Measurements from ENCODE around the gene RAX2.
"Not testable (repeated sequence)": the region's sequence is repeated elsewhere in the genome, so short reads cannot be mapped to it uniquely, and the experiment has no call there.

Gene RAX2

GRCh38 chr19:3768015-3768747 is 3.8 kb downstream of the RAX2 start:
- no peak for DNase-seq (ENCODE audit: low spot score)
- ChIA-PET CTCF (no interaction called here), POLR2A (ENCODE audit: low non-redundant PET) (no interaction called here)
- peak overlapping the region; percentile 9; the same call in 1 of the 2 replicates for H3K27ac ChIP-seq
- TF ChIP-seq CTCF (conservative IDR thresholded peaks at IDR 0.05; ENCODE audit: low read depth): no peak

- no peak for DNase-seq (ENCODE audit: low spot score)
- ChIA-PET POLR2A (ENCODE audit: low non-redundant PET) (no interaction called here), CTCF (no interaction called here)
- H3K27ac ChIP-seq: no peak overlapping the region
- no peak for TF ChIP-seq CTCF (conservative IDR thresholded peaks at IDR 0.05; ENCODE audit: low read depth)
Measured at GRCh38 chr19:3767050-3767449, 5.0 kb downstream of the RAX2 start.

- ChIA-PET POLR2A (ENCODE audit: low non-redundant PET) (no interaction called here), CTCF (no interaction called here)
- no peak for DNase-seq (ENCODE audit: low spot score)
- no peak overlapping the region for H3K27ac ChIP-seq
- no peak for TF ChIP-seq CTCF (conservative IDR thresholded peaks at IDR 0.05; ENCODE audit: low read depth)
Measured at GRCh38 chr19:3766520-3766919, 5.5 kb downstream of the RAX2 start.

- POLR2A ChIA-PET (ENCODE audit: low non-redundant PET): interaction anchor here (0.7 kb wide), 1 partner anchor 640 kb away, joined by 3 read pairs; no protein-coding TSS in a partner anchor
- DNase-seq (ENCODE audit: low spot score); H3K27ac ChIP-seq: not testable (repeated sequence)
- CTCF ChIA-PET: interaction anchor here (0.6 kb wide), 1 partner anchor 10 kb away, joined by 3 read pairs; no protein-coding TSS in a partner anchor
Measured at GRCh38 chr19:3765757-3766156, 6.3 kb downstream of the RAX2 start.

GRCh38 chr19:3765121-3765520 is 6.9 kb downstream of the RAX2 start:
- DNase-seq (ENCODE audit: low spot score): no peak
- CTCF ChIA-PET: no interaction called here
- POLR2A ChIA-PET (ENCODE audit: low non-redundant PET): no interaction called here
- H3K27ac ChIP-seq: no peak overlapping the region
- TF ChIP-seq CTCF (conservative IDR thresholded peaks at IDR 0.05; ENCODE audit: low read depth): no peak

- POLR2A ChIA-PET (ENCODE audit: low non-redundant PET): interaction anchor here (0.5 to 0.6 kb wide), 3 partner anchors 20 to 295 kb away, joined by 3 to 5 read pairs (median 3); no protein-coding TSS in a partner anchor
- no peak for TF ChIP-seq CTCF (conservative IDR thresholded peaks at IDR 0.05; ENCODE audit: low read depth)
- H3K27ac ChIP-seq: peak within 1 kb of the TSS; percentile 96
- peak; percentile 99 for DNase-seq (ENCODE audit: low spot score)
- CTCF ChIA-PET: interaction anchor here (0.7 to 0.8 kb wide), 2 partner anchors 142 to 225 kb away, joined by 3 to 6 read pairs; no protein-coding TSS in a partner anchor
Measured at GRCh38 chr19:3762501-3763459, 9.2 kb downstream of the RAX2 start, which contains the start of gene MRPL54. MRPL54 (plus strand) TSS chr19:3762682; CDS start chr19:3762701, 19 bp downstream.
